ENCODE results near the gene ACTN2. TPM values are rescaled to one million over a fixed set of nuclear protein-coding genes. Genes with fewer than 3 reads are reported as not detected.
A peak's percentile ranks its signal among the peaks of the same experiment; 100 is the strongest.

The ACTN2 gene
- total RNA-seq, 4 donors from 2014 or later: 0.06 to 0.20 TPM; not detected in 2

DNA sequence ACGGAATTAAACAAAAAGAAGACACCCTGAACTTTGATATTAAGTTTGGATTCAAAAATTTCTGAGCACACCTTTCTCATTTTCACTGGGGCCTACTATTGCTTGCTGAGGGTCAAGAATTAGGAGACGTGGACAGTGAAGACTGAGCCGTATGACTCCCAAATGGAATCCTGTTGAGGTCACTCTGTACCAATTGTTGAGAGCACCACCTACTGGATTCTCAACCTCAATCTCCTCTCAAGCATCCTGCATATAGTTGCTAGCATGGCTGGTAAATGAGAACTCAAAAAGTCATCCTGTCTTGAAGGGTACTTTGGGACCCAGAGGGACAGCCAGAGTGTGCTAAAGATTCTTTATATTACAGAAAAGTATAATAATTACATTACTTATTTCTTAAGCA, 88.6 kb downstream of the ACTN2 start:
- WGBS, 2 donors: 48 to 50% methylated on average over 3 of the region's 3 CpGs
- no peak overlapping the region for H3K4me3 ChIP-seq (ENCODE audit: low read depth, poor library complexity, severe bottlenecking)
- no peak for TF ChIP-seq POLR2A (IDR thresholded peaks at IDR 0.05)
- TF ChIP-seq, protein P1, sequence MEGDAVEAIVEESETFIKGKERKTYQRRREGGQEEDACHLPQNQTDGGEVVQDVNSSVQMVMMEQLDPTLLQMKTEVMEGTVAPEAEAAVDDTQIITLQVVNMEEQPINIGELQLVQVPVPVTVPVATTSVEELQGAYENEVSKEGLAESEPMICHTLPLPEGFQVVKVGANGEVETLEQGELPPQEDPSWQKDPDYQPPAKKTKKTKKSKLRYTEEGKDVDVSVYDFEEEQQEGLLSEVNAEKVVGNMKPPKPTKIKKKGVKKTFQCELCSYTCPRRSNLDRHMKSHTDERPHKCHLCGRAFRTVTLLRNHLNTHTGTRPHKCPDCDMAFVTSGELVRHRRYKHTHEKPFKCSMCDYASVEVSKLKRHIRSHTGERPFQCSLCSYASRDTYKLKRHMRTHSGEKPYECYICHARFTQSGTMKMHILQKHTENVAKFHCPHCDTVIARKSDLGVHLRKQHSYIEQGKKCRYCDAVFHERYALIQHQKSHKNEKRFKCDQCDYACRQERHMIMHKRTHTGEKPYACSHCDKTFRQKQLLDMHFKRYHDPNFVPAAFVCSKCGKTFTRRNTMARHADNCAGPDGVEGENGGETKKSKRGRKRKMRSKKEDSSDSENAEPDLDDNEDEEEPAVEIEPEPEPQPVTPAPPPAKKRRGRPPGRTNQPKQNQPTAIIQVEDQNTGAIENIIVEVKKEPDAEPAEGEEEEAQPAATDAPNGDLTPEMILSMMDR (IDR thresholded peaks at IDR 0.05): no peak
- intact Hi-C loops (cut with DNase I; ENCODE audit: low total_unique reads): no loop called here
- no peak for DNase-seq (ENCODE audit: low spot score in 2 of 2)

DNA sequence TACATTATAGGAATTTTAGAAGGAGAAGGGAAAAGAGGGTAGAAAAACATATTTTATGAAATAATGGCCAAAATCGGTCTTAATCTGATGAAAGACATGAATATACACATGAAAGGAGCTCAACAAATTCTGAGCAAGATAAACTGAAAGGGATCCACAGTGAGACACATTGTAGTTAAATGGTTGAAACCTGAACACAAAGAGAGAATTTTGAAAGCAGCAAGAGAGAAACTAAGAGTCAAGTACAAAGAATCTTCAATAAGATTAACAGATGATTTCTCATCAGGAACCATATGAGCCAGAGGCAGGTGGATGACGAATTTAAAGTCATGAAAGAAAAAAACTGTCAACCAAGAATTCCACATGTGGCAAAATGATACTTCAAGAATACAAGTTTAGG, 93.0 kb downstream of the ACTN2 start:
- DNase-seq (ENCODE audit: low spot score in 2 of 2): no peak
- TF ChIP-seq, protein P1 (IDR thresholded peaks at IDR 0.05): no peak
- TF ChIP-seq POLR2A (IDR thresholded peaks at IDR 0.05): no peak
- H3K4me3 ChIP-seq (ENCODE audit: low read depth, poor library complexity, severe bottlenecking): no peak overlapping the region
- intact Hi-C loops (cut with DNase I; ENCODE audit: low total_unique reads): no loop called here
- 82 to 93% methylated on average over 2 of the region's 2 CpGs for WGBS, 2 donors

GRCh38 chr1:236785477-236785876, 99.2 kb downstream of the ACTN2 start:
- 60 to 78% methylated on average over 2 of the region's 2 CpGs for WGBS, 2 donors
- intact Hi-C loops (cut with DNase I; ENCODE audit: low total_unique reads): no loop called here
- H3K4me3 ChIP-seq (ENCODE audit: low read depth, poor library complexity, severe bottlenecking): no peak overlapping the region
- DNase-seq (ENCODE audit: low spot score in 2 of 2): no peak
- no peak for TF ChIP-seq POLR2A (IDR thresholded peaks at IDR 0.05)
- TF ChIP-seq, protein P1 (IDR thresholded peaks at IDR 0.05): no peak

DNA sequence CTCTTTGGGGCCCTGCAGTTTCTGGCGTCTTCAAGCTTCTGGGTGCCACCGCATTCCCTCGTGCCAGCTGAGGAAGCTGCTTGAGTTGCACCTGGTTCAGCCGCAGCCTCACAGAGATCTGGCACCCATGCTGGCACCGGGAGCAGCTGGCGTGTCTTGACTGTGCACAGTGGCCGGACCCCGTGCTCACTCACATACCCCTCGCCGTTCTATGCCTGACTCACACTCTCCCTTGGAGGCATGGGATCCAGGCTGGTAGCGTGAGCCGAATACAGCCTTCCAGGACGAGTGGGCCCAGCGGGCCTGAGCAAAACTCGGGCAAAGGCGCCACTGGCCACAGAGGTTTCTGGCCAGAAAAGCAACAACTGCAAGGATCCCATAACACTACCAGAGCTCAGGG, 100.2 kb downstream of the ACTN2 start:
- 92 to 95% methylated on average over 15 to 16 of the region's 16 CpGs for WGBS, 2 donors
- intact Hi-C loops (cut with DNase I; ENCODE audit: low total_unique reads): no loop called here
- DNase-seq (ENCODE audit: low spot score in 2 of 2): no peak
- no peak overlapping the region for H3K4me3 ChIP-seq (ENCODE audit: low read depth, poor library complexity, severe bottlenecking)
- TF ChIP-seq POLR2A (IDR thresholded peaks at IDR 0.05): no peak
- TF ChIP-seq, protein P1 (IDR thresholded peaks at IDR 0.05): no peak

DNA sequence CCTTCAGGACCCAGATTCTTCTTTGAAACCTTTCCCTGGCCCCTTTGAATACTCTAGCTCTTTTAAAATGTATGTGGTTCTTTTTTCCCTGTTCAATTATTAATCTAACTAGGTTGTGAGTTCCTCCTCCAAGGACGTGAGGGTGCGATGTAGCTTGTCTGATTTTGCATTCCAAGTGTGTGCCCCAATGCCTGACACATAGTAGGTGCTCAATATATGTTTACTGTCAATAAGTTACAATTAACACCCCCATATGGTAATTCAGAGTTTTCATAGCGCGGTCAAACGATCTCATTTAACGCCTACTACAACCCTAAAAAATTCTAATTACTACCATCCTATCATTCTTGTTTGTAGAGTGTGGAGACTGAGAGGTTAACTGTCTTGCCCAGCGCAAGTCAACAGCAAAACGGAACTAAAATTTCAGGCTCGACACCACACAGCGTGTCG, 108.3 kb downstream of the ACTN2 start:
- WGBS, 2 donors: 14 to 15% methylated on average over 11 of the region's 11 CpGs
- intact Hi-C loops (cut with DNase I; ENCODE audit: low total_unique reads): no loop called here
- H3K4me3 ChIP-seq (ENCODE audit: low read depth, poor library complexity, severe bottlenecking): no peak overlapping the region
- DNase-seq (ENCODE audit: low spot score in 2 of 2): no peak
- TF ChIP-seq, protein P1 (IDR thresholded peaks at IDR 0.05): no peak
- TF ChIP-seq POLR2A (IDR thresholded peaks at IDR 0.05): no peak

GRCh38 chr1:236795035-236795756, 108.9 kb downstream of the ACTN2 start, which contains the start of gene MTR:
MTR (plus strand) TSS chr1:236795292; CDS start chr1:236795704, 412 bp downstream.
- peak; percentile 99 to 100 for DNase-seq (ENCODE audit: low spot score in 2 of 2)
- 0 to 1% methylated on average over 31 to 51 of the region's 67 CpGs for WGBS, 2 donors
- intact Hi-C loops (cut with DNase I; ENCODE audit: low total_unique reads): no loop called here
- TF ChIP-seq, protein P1 (IDR thresholded peaks at IDR 0.05): no peak
- TF ChIP-seq POLR2A (IDR thresholded peaks at IDR 0.05): no peak
- peak within 1 kb of the TSS; percentile 92 for H3K4me3 ChIP-seq (ENCODE audit: low read depth, poor library complexity, severe bottlenecking)
